Caco-2 (cell line): ENCODE results near the gene CRELD2. TPM values are rescaled to one million over a fixed set of nuclear protein-coding genes. Genes with fewer than 3 reads are reported as not detected.

Experiments
- BruUV-seq: library from RNA; stranded (reverse); fragments of 400-500 nt; replicated peaks from 2 replicates; lab custom pipeline; 2021; lab: Mats Ljungman, UMichigan
- CTCF ChIA-PET: fragments of 300-600 bp; sonication (Branson Sonifier 250); formaldehyde crosslinking; loops from one replicate; lab custom pipeline; 2022; ENCODE audit warnings: antibody characterized with exemption; lab: Charles Lee
- POLR2A ChIA-PET: fragments of 300-600 bp; sonication (Branson Sonifier 250); formaldehyde crosslinking; loops from one replicate; lab custom pipeline; 2022; ENCODE audit warnings: antibody characterized with exemption; lab: Charles Lee
- DNase-seq, 2 experiments: peaks; one replicate each; pipeline versions ENCODE4 v3.0.0 to v3.0.0-alpha.2; 2020 to 2022
- H3K27me3 ChIP-seq: replicated peaks from 2 replicates; pipeline ENCODE4 v1.6.0; 2011; ENCODE audit warnings: low read length; ENCODE audit not compliant: control insufficient read depth, insufficient read depth
- H3K36me3 ChIP-seq: 2 replicates; pipeline ENCODE4 v1.5.1; 2011; ENCODE audit warnings: low read length; ENCODE audit not compliant: control insufficient read depth, insufficient read depth
- H3K4me1 ChIP-seq: fragments of 250-450 bp; sonication (Bioruptor Pico); 2 replicates; pipeline ENCODE4 v1.5.1; 2020; ENCODE audit warnings: mild to moderate bottlenecking
- H3K4me3 ChIP-seq: 2 replicates; pipeline ENCODE4 v1.5.1; 2011; ENCODE audit warnings: low read depth, mild to moderate bottlenecking, control low read depth, low read length
- H3K9me3 ChIP-seq: fragments of 250-450 bp; sonication (Bioruptor Pico); 2 replicates; pipeline ENCODE4 v1.5.1; 2020; ENCODE audit warnings: mild to moderate bottlenecking, moderate library complexity
- H3K27ac Mint-ChIP-seq: one replicate; pipeline ENCODE4 v1.8.0; 2022; ENCODE audit warnings: mixed read lengths; ENCODE audit not compliant: unreplicated experiment
- H3K27me3 Mint-ChIP-seq: one replicate; pipeline ENCODE4 v1.8.0; 2022; ENCODE audit warnings: mixed read lengths; ENCODE audit not compliant: insufficient read depth, unreplicated experiment
- H3K36me3 Mint-ChIP-seq: one replicate; pipeline ENCODE4 v1.8.0; 2022; ENCODE audit warnings: mild to moderate bottlenecking, mixed read lengths; ENCODE audit not compliant: insufficient read depth, unreplicated experiment
- H3K4me1 Mint-ChIP-seq: one replicate; pipeline ENCODE4 v1.8.0; 2022; ENCODE audit warnings: low read depth, mixed read lengths; ENCODE audit not compliant: unreplicated experiment
- H3K4me3 Mint-ChIP-seq: one replicate; pipeline ENCODE4 v1.8.0; 2022; ENCODE audit warnings: mild to moderate bottlenecking, moderate library complexity, mixed read lengths; ENCODE audit not compliant: unreplicated experiment
- H3K9me3 Mint-ChIP-seq: one replicate; pipeline ENCODE4 v1.8.0; 2022; ENCODE audit warnings: mixed read lengths; ENCODE audit not compliant: unreplicated experiment
- CTCF ChIP-seq, 2 experiments: fragments of 200-600 bp in 1 of 2; IDR thresholded peaks; 1 replicate in 1 of 2; 2 replicates in 1 of 2; pipeline versions ENCODE4 v1.5.1 to v1.8.0; 2011 to 2022; ENCODE audit warnings: antibody characterized with exemption in 1 of 2, control low read depth in 1 of 2, inconsistent platforms in 1 of 2, low read depth in 1 of 2, low read length in 1 of 2, mild to moderate bottlenecking in 1 of 2, moderate library complexity in 1 of 2; ENCODE audit not compliant: insufficient read depth in 1 of 2, severe bottlenecking in 1 of 2, unreplicated experiment in 1 of 2
- intact Hi-C: fragments of 100-400 bp; cut with micrococcal nuclease; formaldehyde crosslinking; loops from one replicate; pipeline ENCODE4 v1.10.0; 2022; ENCODE audit not compliant: unreplicated experiment
- total RNA-seq: library from RNA; stranded (reverse); gene quantifications from 2 replicates; pipeline ENCODE4 v1.2.3, GENCODE V29; 2022

CRELD2 gene
- total RNA-seq, 1 experiment from 2014 or later, result 43.3 TPM

GRCh38 chr22:49951678-49951985 lies 33.2 kb downstream of the CRELD2 start:
- H3K27ac Mint-ChIP-seq, result peak overlapping the region; percentile 99
- H3K4me3 Mint-ChIP-seq, result peak overlapping the region; percentile 75
- intact Hi-C loops, result no loop called here
- Histone ChIP-seq H3K4me1 (peaks cover 77% of the 10 kb centered on the region), H3K9me3 (no peaks in the 10 kb centered on the region), H3K36me3 (no peaks in the 10 kb centered on the region), H3K4me3 (no peak overlapping the region), H3K27me3 (no peaks in the 10 kb centered on the region)
- TF ChIP-seq CTCF (IDR thresholded peaks at IDR 0.05; ENCODE audit: insufficient read depth in 1 of 2, low read depth in 1 of 2, low read length in 1 of 2, severe bottlenecking in 1 of 2, unreplicated experiment in 1 of 2), result no peak
- H3K9me3 Mint-ChIP-seq, result no peaks in the 10 kb centered on the region
- peaks cover 8% of the 10 kb centered on the region for H3K36me3 Mint-ChIP-seq
- no peak for DNase-seq
- ChIA-PET POLR2A (interaction anchor here (1.1 to 3.7 kb wide), 4 partner anchors 9 to 20 kb away, joined by 3 to 25 read pairs (median 12); partner anchors contain the start of gene PIM3), CTCF (interaction anchor here (0.7 to 2.1 kb wide), 3 partner anchors 15 to 79 kb away, joined by 3 to 19 read pairs (median 14); no protein-coding TSS in a partner anchor)
- peaks cover 8% of the 10 kb centered on the region for H3K4me1 Mint-ChIP-seq
- H3K27me3 Mint-ChIP-seq, result no peaks in the 10 kb centered on the region
- BruUV-seq, result TSS peak; percentile 61

- TSS peak; percentile 72 for BruUV-seq
- H3K9me3 Mint-ChIP-seq, result no peaks in the 10 kb centered on the region
- ChIA-PET POLR2A (interaction anchor here (1.7 to 3.7 kb wide), 3 partner anchors 9 to 19 kb away, joined by 5 to 25 read pairs (median 20); partner anchors contain the start of gene PIM3), CTCF (interaction anchor here (0.6 to 2.1 kb wide), 5 partner anchors 9 to 78 kb away, joined by 3 to 19 read pairs (median 3); partner anchors contain the start of gene PIM3)
- peaks cover 8% of the 10 kb centered on the region for H3K4me1 Mint-ChIP-seq
- H3K27me3 Mint-ChIP-seq, result no peaks in the 10 kb centered on the region
- peak overlapping the region; percentile 75 for H3K4me3 Mint-ChIP-seq
- Histone ChIP-seq H3K36me3 (no peaks in the 10 kb centered on the region), H3K4me3 (no peak overlapping the region), H3K9me3 (no peaks in the 10 kb centered on the region), H3K4me1 (peaks cover 71% of the 10 kb centered on the region), H3K27me3 (no peaks in the 10 kb centered on the region)
- intact Hi-C loops, result no loop called here
- no peak for TF ChIP-seq CTCF (IDR thresholded peaks at IDR 0.05; ENCODE audit: insufficient read depth in 1 of 2, low read depth in 1 of 2, low read length in 1 of 2, severe bottlenecking in 1 of 2, unreplicated experiment in 1 of 2)
- DNase-seq, result peak; percentile 82 to 84
- H3K27ac Mint-ChIP-seq, result peak overlapping the region; percentile 99
- H3K36me3 Mint-ChIP-seq, result peaks cover 8% of the 10 kb centered on the region
These were observed 33.8 kb downstream of the CRELD2 start for GRCh38 chr22:49951986-49952896.

GRCh38 chr22:49953027-49953679 lies 34.7 kb downstream of the CRELD2 start:
- no peak overlapping the region for H3K4me3 ChIP-seq
- ChIA-PET POLR2A (interaction anchor here (3.1 to 3.7 kb wide), 2 partner anchors 8 to 18 kb away, joined by 20 to 25 read pairs; partner anchors contain the start of gene PIM3), CTCF (interaction anchor here (0.9 kb wide), 1 partner anchor 22 kb away, joined by 3 read pairs; no protein-coding TSS in a partner anchor)
- H3K4me1 Mint-ChIP-seq, result peaks cover 8% of the 10 kb centered on the region
- no TSS peak for BruUV-seq
- no peaks in the 10 kb centered on the region for H3K36me3 ChIP-seq
- H3K27me3 ChIP-seq, result no peaks in the 10 kb centered on the region
- H3K27ac Mint-ChIP-seq, result peak overlapping the region; percentile 99
- H3K27me3 Mint-ChIP-seq, result no peaks in the 10 kb centered on the region
- H3K9me3 Mint-ChIP-seq, result no peaks in the 10 kb centered on the region
- intact Hi-C loops, result no loop called here
- H3K9me3 ChIP-seq, result no peaks in the 10 kb centered on the region
- no peak for DNase-seq
- peaks cover 8% of the 10 kb centered on the region for H3K36me3 Mint-ChIP-seq
- H3K4me1 ChIP-seq, result peaks cover 69% of the 10 kb centered on the region
- no peak overlapping the region for H3K4me3 Mint-ChIP-seq
- TF ChIP-seq CTCF (IDR thresholded peaks at IDR 0.05; ENCODE audit: insufficient read depth in 1 of 2, low read depth in 1 of 2, low read length in 1 of 2, severe bottlenecking in 1 of 2, unreplicated experiment in 1 of 2), result no peak
